ENCODE data around the gene OSBPL3. TPM values are rescaled to one million over a fixed set of nuclear protein-coding genes. Genes with fewer than 3 reads are reported as not detected.

The OSBPL3 gene
- total and polyA plus RNA-seq, 11 donors, result 1.5 to 14.3 (median 4.9) TPM

GRCh38 chr7:24956021-24956420, 24.0 kb downstream of the OSBPL3 start:
- H3K4me1 ChIP-seq, result no peaks in the 10 kb centered on the region
- 70 to 93% (median 91%) methylated on average over 3 of the region's 3 CpGs for WGBS, 4 donors
- intact Hi-C loops (cut with DNase I), result no loop called here
- TF ChIP-seq CTCF (IDR thresholded peaks at IDR 0.05), result no peak
- no peak for TF ChIP-seq POLR2A (IDR thresholded peaks at IDR 0.05)
- no peaks in the 10 kb centered on the region for H3K36me3 ChIP-seq
- ATAC-seq (no peak), DNase-seq (no peak)
- H3K27me3 ChIP-seq, result no peaks in the 10 kb centered on the region
- no peaks in the 10 kb centered on the region for H3K9me3 ChIP-seq
- H3K27ac ChIP-seq, result no peak overlapping the region
- no peak overlapping the region for H3K4me3 ChIP-seq

- WGBS, 4 donors, result 93 to 100% (median 97%) methylated on average over 1 of the region's 1 CpG
- ATAC-seq (no peak), DNase-seq (no peak)
- H3K27ac ChIP-seq, result no peak overlapping the region
- H3K27me3 ChIP-seq, result no peaks in the 10 kb centered on the region
- no peak overlapping the region for H3K4me3 ChIP-seq
- H3K36me3 ChIP-seq, result no peaks in the 10 kb centered on the region
- intact Hi-C loops (cut with DNase I), result no loop called here
- no peaks in the 10 kb centered on the region for H3K4me1 ChIP-seq
- H3K9me3 ChIP-seq, result no peaks in the 10 kb centered on the region
- TF ChIP-seq CTCF (IDR thresholded peaks at IDR 0.05) (no peak), POLR2A (IDR thresholded peaks at IDR 0.05) (no peak)
These were observed 24.7 kb downstream of the OSBPL3 start for GRCh38 chr7:24955313-24955712.

GRCh38 chr7:24952464-24952863, 27.5 kb downstream of the OSBPL3 start:
- intact Hi-C loops (cut with DNase I), result no loop called here
- Histone ChIP-seq H3K9me3 (no peaks in the 10 kb centered on the region), H3K27me3 (no peaks in the 10 kb centered on the region), H3K4me1 (no peaks in the 10 kb centered on the region), H3K4me3 (no peak overlapping the region), H3K27ac (no peak overlapping the region), H3K36me3 (no peaks in the 10 kb centered on the region)
- 90 to 98% (median 93%) methylated on average over 2 of the region's 2 CpGs for WGBS, 4 donors
- DNase-seq, result no peak
- no peak for ATAC-seq
- no peak for TF ChIP-seq CTCF (IDR thresholded peaks at IDR 0.05)
- TF ChIP-seq POLR2A (IDR thresholded peaks at IDR 0.05), result no peak

GRCh38 chr7:24951441-24951980, 28.5 kb downstream of the OSBPL3 start:
- intact Hi-C loops (cut with DNase I), result no loop called here
- H3K27me3 ChIP-seq, result no peaks in the 10 kb centered on the region
- DNase-seq, result no peak
- H3K27ac ChIP-seq, result peak overlapping the region in 1 of 12 donors; percentile 9
- ATAC-seq, result no peak
- no peak overlapping the region for H3K4me3 ChIP-seq
- no peaks in the 10 kb centered on the region for H3K9me3 ChIP-seq
- TF ChIP-seq POLR2A (IDR thresholded peaks at IDR 0.05) (no peak), CTCF (IDR thresholded peaks at IDR 0.05) (no peak)
- H3K4me1 ChIP-seq, result no peaks in the 10 kb centered on the region
- 66 to 78% (median 75%) methylated on average over 3 of the region's 3 CpGs for WGBS, 4 donors
- no peaks in the 10 kb centered on the region for H3K36me3 ChIP-seq

Data from heart left ventricle (tissue), 16 donors.